ENCODE results near the gene USP53. TPM values are rescaled to one million over a fixed set of nuclear protein-coding genes. Genes with fewer than 3 reads are reported as not detected.

The USP53 gene
- total and polyA plus RNA-seq, 2 of the 13 experiments (the other 11 are each of a cell fraction or from before 2014, with no cell fraction given): 5.3 to 8.1 TPM

GRCh38 chr4:119302073-119302832 lies 89.7 kb downstream of the USP53 start (continued):
- TF ChIP-seq, protein P1, sequence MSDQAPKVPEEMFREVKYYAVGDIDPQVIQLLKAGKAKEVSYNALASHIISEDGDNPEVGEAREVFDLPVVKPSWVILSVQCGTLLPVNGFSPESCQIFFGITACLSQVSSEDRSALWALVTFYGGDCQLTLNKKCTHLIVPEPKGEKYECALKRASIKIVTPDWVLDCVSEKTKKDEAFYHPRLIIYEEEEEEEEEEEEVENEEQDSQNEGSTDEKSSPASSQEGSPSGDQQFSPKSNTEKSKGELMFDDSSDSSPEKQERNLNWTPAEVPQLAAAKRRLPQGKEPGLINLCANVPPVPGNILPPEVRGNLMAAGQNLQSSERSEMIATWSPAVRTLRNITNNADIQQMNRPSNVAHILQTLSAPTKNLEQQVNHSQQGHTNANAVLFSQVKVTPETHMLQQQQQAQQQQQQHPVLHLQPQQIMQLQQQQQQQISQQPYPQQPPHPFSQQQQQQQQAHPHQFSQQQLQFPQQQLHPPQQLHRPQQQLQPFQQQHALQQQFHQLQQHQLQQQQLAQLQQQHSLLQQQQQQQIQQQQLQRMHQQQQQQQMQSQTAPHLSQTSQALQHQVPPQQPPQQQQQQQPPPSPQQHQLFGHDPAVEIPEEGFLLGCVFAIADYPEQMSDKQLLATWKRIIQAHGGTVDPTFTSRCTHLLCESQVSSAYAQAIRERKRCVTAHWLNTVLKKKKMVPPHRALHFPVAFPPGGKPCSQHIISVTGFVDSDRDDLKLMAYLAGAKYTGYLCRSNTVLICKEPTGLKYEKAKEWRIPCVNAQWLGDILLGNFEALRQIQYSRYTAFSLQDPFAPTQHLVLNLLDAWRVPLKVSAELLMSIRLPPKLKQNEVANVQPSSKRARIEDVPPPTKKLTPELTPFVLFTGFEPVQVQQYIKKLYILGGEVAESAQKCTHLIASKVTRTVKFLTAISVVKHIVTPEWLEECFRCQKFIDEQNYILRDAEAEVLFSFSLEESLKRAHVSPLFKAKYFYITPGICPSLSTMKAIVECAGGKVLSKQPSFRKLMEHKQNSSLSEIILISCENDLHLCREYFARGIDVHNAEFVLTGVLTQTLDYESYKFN (CRISPR knock-in tag; conservative IDR thresholded peaks at IDR 0.05): 0 out of 2 replicates have a peak, but pooled peaks have one; percentile 16
- TF ChIP-seq GMEB2 (CRISPR knock-in tag; IDR thresholded peaks at IDR 0.05; ENCODE audit: low read depth) (no peak), ZNF18 (CRISPR knock-in tag; IDR thresholded peaks at IDR 0.05; ENCODE audit: insufficient replicate concordance) (peak; percentile 78), ZNF557 (CRISPR knock-in tag; IDR thresholded peaks at IDR 0.05) (no peak), ZNF468 (CRISPR knock-in tag; IDR thresholded peaks at IDR 0.05) (no peak), WIZ (CRISPR knock-in tag; IDR thresholded peaks at IDR 0.05) (no peak), MIXL1 (CRISPR knock-in tag; IDR thresholded peaks at IDR 0.05) (no peak; the same call in 1 of the 2 replicates), FOXP4 (CRISPR knock-in tag; IDR thresholded peaks at IDR 0.05) (no peak), KLF11 (CRISPR knock-in tag; IDR thresholded peaks at IDR 0.05) (no peak), ZNF510 (CRISPR knock-in tag; IDR thresholded peaks at IDR 0.05; ENCODE audit: low read depth) (no peak), E2F5 (CRISPR knock-in tag; conservative IDR thresholded peaks at IDR 0.05) (no peak), THAP11 (CRISPR knock-in tag; IDR thresholded peaks at IDR 0.05) (no peak), CHCHD3 (CRISPR knock-in tag; IDR thresholded peaks at IDR 0.05) (no peak), ZNF792 (CRISPR knock-in tag; IDR thresholded peaks at IDR 0.05) (0 out of 2 replicates have a peak, but pooled peaks have one; percentile 47), DBP (CRISPR knock-in tag; IDR thresholded peaks at IDR 0.05; ENCODE audit: not compliant biosample characterization) (no peak), ZNF580 (CRISPR knock-in tag; IDR thresholded peaks at IDR 0.05; ENCODE audit: borderline replicate concordance, low read depth) (0 out of 2 replicates have a peak, but pooled peaks have one; percentile 33), IKZF1 (IDR thresholded peaks at IDR 0.05) (no peak)
- TF ChIP-seq, protein P2, sequence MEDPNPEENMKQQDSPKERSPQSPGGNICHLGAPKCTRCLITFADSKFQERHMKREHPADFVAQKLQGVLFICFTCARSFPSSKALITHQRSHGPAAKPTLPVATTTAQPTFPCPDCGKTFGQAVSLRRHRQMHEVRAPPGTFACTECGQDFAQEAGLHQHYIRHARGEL (CRISPR knock-in tag; IDR thresholded peaks at IDR 0.05): no peak
